ENCODE data around the gene AGRN. TPM values are rescaled to one million over a fixed set of nuclear protein-coding genes. Genes with fewer than 3 reads are reported as not detected.
"Not testable (repeated sequence)": the region's sequence is repeated elsewhere in the genome, so short reads cannot be mapped to it uniquely, and the experiment has no call there.

AGRN gene
- polyA plus RNA-seq, 1 donor, result 116 TPM

DNA sequence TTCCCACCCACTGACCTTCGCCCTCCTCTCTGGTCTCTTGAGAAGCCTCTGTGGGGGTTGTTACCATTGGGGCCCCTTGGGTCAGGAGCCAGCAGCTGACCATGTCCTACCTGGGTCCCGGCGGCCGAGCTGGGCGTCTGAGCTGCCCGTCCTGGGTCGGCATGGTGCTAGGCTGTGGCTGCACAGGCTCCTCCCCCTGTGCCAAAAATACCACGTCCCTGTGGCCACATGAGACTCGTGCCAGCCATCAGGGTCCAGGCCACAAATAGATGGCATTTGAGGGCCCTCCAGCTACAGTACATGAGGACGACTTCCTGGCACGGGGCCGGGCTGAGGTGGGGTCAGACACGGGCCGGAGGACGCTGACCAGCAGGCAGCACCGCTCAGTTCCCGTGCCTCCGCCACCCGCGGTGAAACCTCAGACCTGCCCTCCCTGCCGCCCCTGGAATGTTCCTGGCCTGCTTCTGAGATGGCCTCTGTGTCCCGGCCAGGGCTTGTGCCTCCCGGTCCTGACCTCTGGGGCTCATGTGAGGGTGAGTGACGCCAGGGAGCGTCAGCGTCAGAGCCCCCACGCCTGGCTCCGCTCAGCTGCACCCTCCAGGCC, 37.9 kb upstream of the AGRN start, which contains the start of gene PERM1:
PERM1 (minus strand) TSS at position 139 of the 604 bp plus-strand sequence. CDS start 1,064 bp downstream, outside the sequence.
- no peaks in the 10 kb centered on the region for H3K36me3 ChIP-seq (ENCODE audit: control insufficient read depth, insufficient read depth, low read length)
- no peak for DNase-seq
- H3K27ac ChIP-seq (ENCODE audit: low read length), result no peak within 1 kb of the TSS
- no CpG with 5 or more reads among the region's 28 CpGs for WGBS (ENCODE audit: insufficient coverage, low lambda C conversion rate)
- no peak within 1 kb of the TSS for H3K4me3 ChIP-seq (ENCODE audit: low read length)
- peaks cover 34% of the 10 kb centered on the region for H3K27me3 ChIP-seq (ENCODE audit: control insufficient read depth, insufficient read depth, low read length)
- peaks cover 17% of the 10 kb centered on the region for H3K9me3 ChIP-seq (ENCODE audit: control insufficient read depth, low read depth, low read length)
- no peaks in the 10 kb centered on the region for H3K4me1 ChIP-seq (ENCODE audit: control insufficient read depth, insufficient read depth, low read length)

DNA sequence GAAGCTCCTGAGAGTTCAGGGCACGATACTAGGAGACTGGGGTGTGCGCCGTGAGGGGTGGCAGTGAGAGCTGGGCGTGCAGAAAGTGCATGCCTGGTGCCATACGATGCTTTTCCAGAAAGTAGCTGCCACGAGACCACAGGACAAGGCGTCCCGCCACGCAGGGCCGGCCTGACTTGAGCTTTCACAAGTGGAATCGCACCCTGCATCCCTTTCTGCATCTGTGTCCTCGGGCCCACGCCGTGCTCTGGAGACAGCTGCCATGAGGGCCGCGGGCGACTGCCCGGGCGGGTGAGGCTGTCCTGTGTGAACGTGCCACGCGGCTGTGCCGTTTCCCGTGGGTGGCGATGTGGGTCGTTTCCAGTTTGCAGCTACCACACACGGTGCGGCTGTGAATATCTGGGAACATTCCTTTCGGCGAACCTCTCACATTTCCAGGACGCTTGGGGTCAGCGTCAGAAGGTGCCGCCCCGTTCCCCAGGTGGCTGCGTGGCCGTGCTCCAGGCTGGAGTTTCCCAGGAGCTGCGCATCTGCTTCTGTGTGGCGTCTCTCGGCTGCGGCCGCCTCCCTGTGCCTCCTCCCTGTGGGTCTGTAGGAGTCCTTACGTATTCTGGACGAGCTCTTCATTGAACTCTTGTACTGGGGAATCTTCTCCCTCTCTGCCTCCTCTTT, 37.0 kb upstream of the AGRN start:
- WGBS (ENCODE audit: insufficient coverage, low lambda C conversion rate), result no CpG with 5 or more reads among the region's 43 CpGs
- Histone ChIP-seq H3K4me3 (ENCODE audit: low read length) (no peak overlapping the region), H3K9me3 (ENCODE audit: control insufficient read depth, low read depth, low read length) (peaks cover 17% of the 10 kb centered on the region), H3K27me3 (ENCODE audit: control insufficient read depth, insufficient read depth, low read length) (peaks cover 34% of the 10 kb centered on the region), H3K4me1 (ENCODE audit: control insufficient read depth, insufficient read depth, low read length) (no peaks in the 10 kb centered on the region), H3K27ac (ENCODE audit: low read length) (no peak overlapping the region), H3K36me3 (ENCODE audit: control insufficient read depth, insufficient read depth, low read length) (no peaks in the 10 kb centered on the region)
- DNase-seq, result no peak

DNA sequence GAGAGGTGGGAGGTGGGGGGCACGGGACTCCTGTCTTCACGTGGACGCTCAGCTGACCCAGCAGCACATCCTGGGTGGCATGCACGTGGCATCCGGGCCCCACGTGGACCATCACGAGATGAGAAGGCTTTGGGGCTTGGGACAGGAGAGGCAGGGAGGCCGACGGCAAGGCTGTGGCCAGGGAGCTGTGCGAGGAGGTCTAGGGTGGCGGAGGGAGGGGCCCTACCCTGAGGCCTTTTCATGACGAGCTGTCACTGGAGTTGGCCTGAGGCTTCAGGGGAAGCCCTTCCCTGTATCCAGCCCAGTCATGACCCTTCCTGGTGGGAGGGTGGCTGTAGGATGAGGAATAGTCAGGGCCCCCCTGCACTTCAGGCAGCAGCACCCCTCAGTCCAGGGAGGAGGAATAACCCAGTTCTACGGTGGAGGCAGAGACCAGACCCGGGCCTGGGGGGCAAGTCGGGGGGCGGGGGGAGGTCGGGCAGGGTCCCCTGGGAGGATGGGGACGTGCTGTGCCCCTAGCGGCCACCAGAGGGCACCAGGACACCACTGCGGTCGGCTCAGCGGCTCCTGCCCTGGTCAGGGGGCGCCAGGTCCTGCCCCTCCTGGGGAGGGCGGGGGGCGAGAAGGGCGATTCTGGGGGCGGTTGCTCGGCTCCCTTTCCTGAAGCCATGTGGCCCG, 36.0 kb upstream of the AGRN start:
- DNase-seq, result no peak
- Histone ChIP-seq H3K27me3 (ENCODE audit: control insufficient read depth, insufficient read depth, low read length) (peaks cover 36% of the 10 kb centered on the region), H3K9me3 (ENCODE audit: control insufficient read depth, low read depth, low read length) (peaks cover 6% of the 10 kb centered on the region), H3K4me1 (ENCODE audit: control insufficient read depth, insufficient read depth, low read length) (no peaks in the 10 kb centered on the region), H3K27ac (ENCODE audit: low read length) (no peak overlapping the region), H3K4me3 (ENCODE audit: low read length) (no peak overlapping the region), H3K36me3 (ENCODE audit: control insufficient read depth, insufficient read depth, low read length) (no peaks in the 10 kb centered on the region)
- no CpG with 5 or more reads among the region's 29 CpGs for WGBS (ENCODE audit: insufficient coverage, low lambda C conversion rate)

DNA sequence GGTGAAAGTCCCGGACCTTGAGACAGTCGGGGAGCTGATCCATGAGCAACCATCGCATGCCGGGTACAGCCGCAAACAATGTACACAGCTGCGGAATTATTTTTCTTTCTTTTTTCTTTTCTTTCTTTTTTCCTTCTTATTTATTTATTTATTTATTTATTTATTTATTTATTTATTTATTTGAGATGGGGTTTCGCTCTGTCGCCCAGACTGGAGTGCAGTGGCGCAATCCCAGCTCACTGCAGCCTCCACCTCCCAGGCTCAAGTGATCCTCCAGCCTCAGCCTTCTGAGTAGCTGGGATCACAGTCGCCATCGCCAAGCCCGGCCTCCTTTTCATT, 35.5 kb upstream of the AGRN start:
- no peaks in the 10 kb centered on the region for H3K4me1 ChIP-seq (ENCODE audit: control insufficient read depth, insufficient read depth, low read length)
- no peak overlapping the region for H3K4me3 ChIP-seq (ENCODE audit: low read length)
- no peaks in the 10 kb centered on the region for H3K36me3 ChIP-seq (ENCODE audit: control insufficient read depth, insufficient read depth, low read length)
- 22% methylated on average over 4 of the region's 12 CpGs for WGBS (ENCODE audit: insufficient coverage, low lambda C conversion rate)
- no peak overlapping the region for H3K27ac ChIP-seq (ENCODE audit: low read length)
- DNase-seq, result no peak
- H3K27me3 ChIP-seq (ENCODE audit: control insufficient read depth, insufficient read depth, low read length), result peaks cover 36% of the 10 kb centered on the region
- peaks cover 1% of the 10 kb centered on the region for H3K9me3 ChIP-seq (ENCODE audit: control insufficient read depth, low read depth, low read length)

DNA sequence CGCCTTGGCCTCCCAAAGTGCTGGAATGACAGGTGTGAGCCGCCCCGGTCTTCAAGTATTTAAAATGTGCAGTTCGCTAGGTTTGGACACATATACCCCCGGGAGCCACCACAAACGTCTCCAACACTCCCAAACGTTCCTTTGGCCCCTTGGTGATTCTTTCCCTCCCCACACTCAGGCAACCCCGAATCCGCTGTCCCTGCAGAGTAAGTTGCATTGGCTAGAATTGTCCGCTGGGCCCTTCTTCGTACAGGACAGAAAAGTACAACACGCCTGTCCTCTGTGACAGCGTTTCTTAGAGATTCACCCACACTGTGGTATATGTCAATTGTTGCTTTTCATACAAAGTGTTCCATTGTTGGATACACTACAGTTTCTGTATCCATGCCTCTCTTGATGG, 34.8 kb upstream of the AGRN start:
- WGBS (ENCODE audit: insufficient coverage, low lambda C conversion rate), result no CpG with 5 or more reads among the region's 13 CpGs
- DNase-seq, result no peak
- H3K27me3 ChIP-seq (ENCODE audit: control insufficient read depth, insufficient read depth, low read length), result peaks cover 36% of the 10 kb centered on the region

DNA sequence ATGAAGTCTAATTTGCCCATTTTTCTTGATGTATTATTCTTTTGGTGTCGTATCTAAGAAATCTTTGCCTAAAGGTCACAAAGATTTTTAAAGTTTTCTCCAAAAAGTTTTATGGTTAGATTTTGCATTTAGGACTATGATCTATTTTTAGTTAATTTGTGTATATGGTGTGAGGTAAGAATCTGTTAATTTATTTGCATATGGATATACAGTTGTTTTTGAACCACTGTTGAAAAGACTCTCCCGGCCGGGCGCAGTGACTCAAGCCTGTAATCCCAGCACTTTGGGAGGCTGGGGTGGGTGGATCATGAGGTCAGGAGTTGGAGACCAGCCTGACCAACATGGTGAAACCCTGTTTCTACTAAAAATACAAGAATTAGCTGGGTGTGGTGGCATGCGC, 31.9 kb upstream of the AGRN start:
- not testable (repeated sequence) for H3K27ac ChIP-seq (ENCODE audit: low read length); DNase-seq; H3K36me3 ChIP-seq (ENCODE audit: control insufficient read depth, insufficient read depth, low read length); H3K4me3 ChIP-seq (ENCODE audit: low read length); H3K4me1 ChIP-seq (ENCODE audit: control insufficient read depth, insufficient read depth, low read length)
- H3K27me3 ChIP-seq (ENCODE audit: control insufficient read depth, insufficient read depth, low read length), result peaks cover 24% of the 10 kb centered on the region
- peaks cover 14% of the 10 kb centered on the region for H3K9me3 ChIP-seq (ENCODE audit: control insufficient read depth, low read depth, low read length)
- WGBS (ENCODE audit: insufficient coverage, low lambda C conversion rate), result no CpG with 5 or more reads among the region's 5 CpGs

More for the DNA sequence above, 34.8 kb upstream of the AGRN start:
- no peaks in the 10 kb centered on the region for H3K36me3 ChIP-seq (ENCODE audit: control insufficient read depth, insufficient read depth, low read length)
- no peaks in the 10 kb centered on the region for H3K9me3 ChIP-seq (ENCODE audit: control insufficient read depth, low read depth, low read length)
- no peak overlapping the region for H3K27ac ChIP-seq (ENCODE audit: low read length)
- no peak overlapping the region for H3K4me3 ChIP-seq (ENCODE audit: low read length)
- H3K4me1 ChIP-seq (ENCODE audit: control insufficient read depth, insufficient read depth, low read length), result no peaks in the 10 kb centered on the region

DNA sequence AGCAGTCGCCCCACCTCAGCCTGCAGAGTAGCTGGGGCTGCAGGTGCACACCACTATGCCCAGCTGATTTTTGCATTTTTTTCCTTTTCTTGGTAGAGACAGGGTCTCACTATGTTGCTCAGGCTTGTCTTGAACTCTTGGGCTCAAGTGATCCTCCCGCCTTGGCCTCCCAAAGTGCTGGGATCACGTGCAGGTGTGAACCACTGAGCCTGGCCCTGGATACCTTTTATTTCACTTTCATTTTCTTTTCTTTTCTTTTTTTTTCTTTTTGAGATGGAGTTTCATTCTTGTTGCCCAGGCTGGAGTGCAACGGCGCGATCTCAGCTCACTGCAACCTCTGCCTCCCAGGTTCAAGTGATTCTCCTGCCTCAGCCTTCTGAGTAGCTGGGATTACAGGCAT, 28.6 kb upstream of the AGRN start:
- not testable (repeated sequence) for H3K4me1 ChIP-seq (ENCODE audit: control insufficient read depth, insufficient read depth, low read length); H3K27ac ChIP-seq (ENCODE audit: low read length); H3K4me3 ChIP-seq (ENCODE audit: low read length); DNase-seq; H3K36me3 ChIP-seq (ENCODE audit: control insufficient read depth, insufficient read depth, low read length)
- WGBS (ENCODE audit: insufficient coverage, low lambda C conversion rate), result 67% methylated on average over 1 of the region's 6 CpGs
- H3K9me3 ChIP-seq (ENCODE audit: control insufficient read depth, low read depth, low read length), result peaks cover 19% of the 10 kb centered on the region
- H3K27me3 ChIP-seq (ENCODE audit: control insufficient read depth, insufficient read depth, low read length), result peaks cover 23% of the 10 kb centered on the region

DNA sequence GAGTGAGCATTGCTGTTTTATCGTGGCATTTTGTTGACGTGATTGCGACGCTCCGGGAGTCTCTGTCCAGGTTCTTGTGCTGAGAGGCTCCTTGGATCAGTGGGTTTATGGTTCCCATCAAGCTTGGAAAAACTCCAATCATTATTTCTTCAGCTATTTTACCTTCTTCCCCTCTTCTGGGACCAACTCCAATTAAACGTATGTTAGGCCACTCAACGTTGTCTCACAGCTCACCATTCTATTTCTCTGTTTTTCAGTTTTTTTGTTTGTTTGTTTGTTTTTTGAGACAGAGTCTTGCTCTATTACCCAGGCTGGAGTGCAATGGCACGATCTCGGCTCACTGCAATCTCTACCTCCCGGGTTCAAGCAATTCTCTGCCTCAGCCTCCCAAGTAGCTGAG, 28.0 kb upstream of the AGRN start:
- Histone ChIP-seq H3K4me3 (ENCODE audit: low read length) (no peak overlapping the region), H3K9me3 (ENCODE audit: control insufficient read depth, low read depth, low read length) (peaks cover 19% of the 10 kb centered on the region), H3K27me3 (ENCODE audit: control insufficient read depth, insufficient read depth, low read length) (peaks cover 24% of the 10 kb centered on the region), H3K27ac (ENCODE audit: low read length) (no peak overlapping the region), H3K4me1 (ENCODE audit: control insufficient read depth, insufficient read depth, low read length) (no peaks in the 10 kb centered on the region), H3K36me3 (ENCODE audit: control insufficient read depth, insufficient read depth, low read length) (no peaks in the 10 kb centered on the region)
- no peak for DNase-seq
- WGBS (ENCODE audit: insufficient coverage, low lambda C conversion rate), result 100% methylated on average over 1 of the region's 10 CpGs

DNA sequence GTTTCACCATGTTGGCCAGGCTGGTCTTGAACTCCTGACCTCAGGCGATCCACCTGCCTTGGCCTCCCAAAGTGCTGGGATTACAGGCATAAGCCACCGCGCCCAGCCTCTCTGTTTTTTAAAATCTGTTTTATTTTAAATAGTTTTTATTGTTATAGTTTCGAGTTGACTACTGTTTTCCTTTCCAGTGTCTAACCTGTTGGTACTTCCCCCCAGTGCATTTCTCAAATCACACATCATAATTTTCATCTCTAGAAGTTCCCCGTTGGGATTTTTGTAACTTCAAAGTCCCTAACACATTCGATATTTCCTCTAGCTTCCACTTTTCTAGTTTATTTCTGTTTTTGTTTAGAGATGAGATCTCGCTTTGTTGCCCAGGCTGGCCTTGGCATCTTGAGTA, 27.6 kb upstream of the AGRN start:
- Histone ChIP-seq H3K4me1 (ENCODE audit: control insufficient read depth, insufficient read depth, low read length) (no peaks in the 10 kb centered on the region), H3K36me3 (ENCODE audit: control insufficient read depth, insufficient read depth, low read length) (no peaks in the 10 kb centered on the region), H3K27me3 (ENCODE audit: control insufficient read depth, insufficient read depth, low read length) (peaks cover 28% of the 10 kb centered on the region), H3K9me3 (ENCODE audit: control insufficient read depth, low read depth, low read length) (peaks cover 19% of the 10 kb centered on the region), H3K27ac (ENCODE audit: low read length) (no peak overlapping the region), H3K4me3 (ENCODE audit: low read length) (no peak overlapping the region)
- 87% methylated on average over 1 of the region's 7 CpGs for WGBS (ENCODE audit: insufficient coverage, low lambda C conversion rate)
- DNase-seq, result no peak

DNA sequence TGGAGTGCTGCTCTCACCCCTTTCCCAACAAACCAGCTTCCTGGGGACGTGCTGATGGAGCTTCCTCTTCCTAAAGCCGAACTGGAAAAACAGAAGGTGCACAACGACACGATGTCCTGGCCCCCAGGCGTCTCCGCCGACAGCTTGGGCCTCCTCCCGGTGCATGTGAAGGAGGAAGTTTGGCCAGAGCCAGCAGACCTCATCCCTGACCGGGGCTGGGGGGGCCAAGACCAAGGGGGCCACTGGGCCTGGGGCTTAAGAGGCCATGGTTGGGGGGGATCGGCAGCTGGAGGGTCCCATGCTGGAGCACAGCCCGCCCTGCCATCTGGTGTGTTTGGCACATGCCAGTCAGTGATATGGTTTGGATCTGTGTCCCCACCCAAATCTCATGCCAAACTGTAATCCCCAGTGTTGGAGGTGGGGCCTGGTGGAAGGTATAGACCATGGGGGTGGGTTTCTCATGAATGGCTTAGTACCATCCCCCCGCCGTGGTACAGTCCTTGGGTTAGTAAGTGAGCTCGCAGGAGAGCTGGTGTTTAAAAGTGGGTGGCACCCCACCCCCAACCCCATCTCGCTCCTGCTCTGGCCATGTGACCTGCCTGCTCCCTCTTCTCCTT, 26.4 kb upstream of the AGRN start:
- peaks cover 2% of the 10 kb centered on the region for H3K4me1 ChIP-seq (ENCODE audit: control insufficient read depth, insufficient read depth, low read length)
- no CpG with 5 or more reads among the region's 15 CpGs for WGBS (ENCODE audit: insufficient coverage, low lambda C conversion rate)
- peaks cover 39% of the 10 kb centered on the region for H3K27me3 ChIP-seq (ENCODE audit: control insufficient read depth, insufficient read depth, low read length)

More for the DNA sequence above, 26.4 kb upstream of the AGRN start:
- no peak overlapping the region for H3K4me3 ChIP-seq (ENCODE audit: low read length)
- H3K36me3 ChIP-seq (ENCODE audit: control insufficient read depth, insufficient read depth, low read length), result no peaks in the 10 kb centered on the region
- DNase-seq, result no peak
- H3K27ac ChIP-seq (ENCODE audit: low read length), result no peak overlapping the region
- peaks cover 28% of the 10 kb centered on the region for H3K9me3 ChIP-seq (ENCODE audit: control insufficient read depth, low read depth, low read length)

Measured in large intestine (tissue), 3 donors.